ENCODE data around the gene SMIM12.

Gene SMIM12

DNA sequence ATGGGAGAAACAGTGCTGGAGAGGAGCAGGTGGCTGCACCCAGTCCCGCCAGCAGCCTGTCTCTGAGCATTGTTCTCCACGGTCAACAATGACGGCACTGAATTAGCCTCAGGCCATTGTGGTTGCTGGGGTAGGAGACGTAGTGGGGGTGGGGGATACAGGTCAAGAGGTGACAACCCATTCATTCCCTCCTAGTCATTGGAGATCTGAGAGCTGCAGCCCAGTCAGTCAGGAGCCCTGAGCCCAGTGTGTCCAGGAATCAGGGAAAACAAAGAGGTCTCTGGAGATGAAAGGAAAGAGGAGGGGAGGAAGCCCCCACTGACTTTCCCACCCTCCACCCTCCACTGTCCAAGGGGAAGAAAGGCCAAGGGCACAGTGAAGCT, 15.3 kb downstream of the SMIM12 start:
- H3K36me3 ChIP-seq, result peaks cover 3% of the 10 kb centered on the region
- no peak overlapping the region for H3K4me3 ChIP-seq (ENCODE audit: low read depth in 1 of 2, low read length in 1 of 2)
- TF ChIP-seq, protein P1, sequence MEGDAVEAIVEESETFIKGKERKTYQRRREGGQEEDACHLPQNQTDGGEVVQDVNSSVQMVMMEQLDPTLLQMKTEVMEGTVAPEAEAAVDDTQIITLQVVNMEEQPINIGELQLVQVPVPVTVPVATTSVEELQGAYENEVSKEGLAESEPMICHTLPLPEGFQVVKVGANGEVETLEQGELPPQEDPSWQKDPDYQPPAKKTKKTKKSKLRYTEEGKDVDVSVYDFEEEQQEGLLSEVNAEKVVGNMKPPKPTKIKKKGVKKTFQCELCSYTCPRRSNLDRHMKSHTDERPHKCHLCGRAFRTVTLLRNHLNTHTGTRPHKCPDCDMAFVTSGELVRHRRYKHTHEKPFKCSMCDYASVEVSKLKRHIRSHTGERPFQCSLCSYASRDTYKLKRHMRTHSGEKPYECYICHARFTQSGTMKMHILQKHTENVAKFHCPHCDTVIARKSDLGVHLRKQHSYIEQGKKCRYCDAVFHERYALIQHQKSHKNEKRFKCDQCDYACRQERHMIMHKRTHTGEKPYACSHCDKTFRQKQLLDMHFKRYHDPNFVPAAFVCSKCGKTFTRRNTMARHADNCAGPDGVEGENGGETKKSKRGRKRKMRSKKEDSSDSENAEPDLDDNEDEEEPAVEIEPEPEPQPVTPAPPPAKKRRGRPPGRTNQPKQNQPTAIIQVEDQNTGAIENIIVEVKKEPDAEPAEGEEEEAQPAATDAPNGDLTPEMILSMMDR (IDR thresholded peaks at IDR 0.05), result no peak
- H3K27me3 ChIP-seq, result no peaks in the 10 kb centered on the region
- no peaks in the 10 kb centered on the region for H3K9me3 ChIP-seq
- H3K4me1 ChIP-seq (ENCODE audit: control insufficient read depth in 1 of 2, insufficient read depth in 1 of 2, low read depth in 1 of 2, low read length in 1 of 2), result peaks cover 5 to 22% of the 10 kb centered on the region in 2 experiments
- no peak overlapping the region for H3K27ac ChIP-seq

DNA sequence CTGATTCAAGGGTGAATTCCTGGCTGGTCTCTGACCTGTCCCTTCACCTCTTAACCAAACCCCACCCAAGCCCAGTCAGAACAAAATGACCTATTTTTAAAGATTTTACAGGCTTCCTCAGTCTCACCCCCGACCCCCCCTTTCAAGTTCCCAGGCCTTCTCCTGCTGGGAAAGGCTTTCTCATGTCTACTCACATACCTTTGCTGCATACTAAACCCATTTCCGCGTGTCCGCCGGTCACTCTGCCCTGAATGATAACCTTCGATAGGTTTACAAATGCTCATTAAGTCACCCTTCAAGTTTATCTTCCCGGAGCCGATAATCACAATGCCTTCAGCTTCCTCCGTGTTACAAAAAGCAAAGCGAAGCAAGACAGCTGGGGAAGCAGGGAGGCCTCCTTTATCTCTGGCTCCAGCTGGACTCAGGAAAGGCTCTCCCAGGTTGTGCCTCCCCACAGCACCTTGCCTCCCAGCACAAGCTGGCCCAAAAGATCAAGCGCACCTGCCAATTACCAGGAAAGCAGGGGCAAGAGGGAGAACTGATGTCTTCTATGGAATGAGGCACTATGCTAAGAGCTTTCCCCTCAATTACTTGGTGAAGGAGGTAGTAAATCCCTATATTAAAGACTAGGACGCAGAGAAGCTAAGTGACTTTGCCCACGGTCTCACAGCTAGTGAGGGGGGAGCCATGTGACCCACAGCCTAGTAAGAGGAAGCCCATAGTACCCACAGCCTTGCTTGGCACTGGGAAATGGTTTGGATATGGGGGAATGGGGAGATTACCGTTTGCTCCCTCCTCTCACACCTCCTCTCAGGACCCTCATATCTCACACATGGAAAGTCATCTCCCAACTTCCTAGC, 15.9 kb downstream of the SMIM12 start:
- no peak overlapping the region for H3K4me3 ChIP-seq (ENCODE audit: low read depth in 1 of 2, low read length in 1 of 2)
- no peak overlapping the region for H3K27ac ChIP-seq
- peaks cover 5 to 16% of the 10 kb centered on the region in 2 experiments for H3K4me1 ChIP-seq (ENCODE audit: control insufficient read depth in 1 of 2, insufficient read depth in 1 of 2, low read depth in 1 of 2, low read length in 1 of 2)
- H3K27me3 ChIP-seq, result no peaks in the 10 kb centered on the region
- H3K36me3 ChIP-seq, result peaks cover 3% of the 10 kb centered on the region
- no peaks in the 10 kb centered on the region for H3K9me3 ChIP-seq
- TF ChIP-seq, protein P1 (IDR thresholded peaks at IDR 0.05), result no peak

DNA sequence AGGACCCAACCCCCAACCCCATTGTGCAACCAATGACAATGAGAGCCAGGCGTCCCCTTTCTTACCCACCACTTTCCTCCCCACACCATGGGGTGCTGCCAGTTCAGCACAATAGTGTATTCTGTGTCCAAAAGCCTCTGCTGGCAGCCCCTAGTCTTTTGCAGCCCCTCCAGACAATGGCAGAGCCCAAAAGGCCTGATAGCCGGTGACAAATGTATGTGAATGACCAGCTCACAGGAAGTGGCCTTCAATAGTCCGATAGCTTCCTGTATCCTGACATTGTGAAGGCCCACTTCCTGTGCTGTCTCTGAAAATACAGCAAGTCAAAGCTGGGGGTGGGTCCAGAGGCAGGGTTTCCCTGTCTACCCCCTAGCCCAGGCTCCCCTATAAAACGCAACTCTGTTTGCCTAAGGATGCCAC, 16.6 kb downstream of the SMIM12 start:
- Histone ChIP-seq H3K27ac (no peak overlapping the region), H3K4me3 (ENCODE audit: low read depth in 1 of 2, low read length in 1 of 2) (no peak overlapping the region), H3K36me3 (peaks cover 3% of the 10 kb centered on the region), H3K9me3 (no peaks in the 10 kb centered on the region), H3K27me3 (no peaks in the 10 kb centered on the region), H3K4me1 (ENCODE audit: control insufficient read depth in 1 of 2, insufficient read depth in 1 of 2, low read depth in 1 of 2, low read length in 1 of 2) (peaks cover 5 to 14% of the 10 kb centered on the region in 2 experiments)
- TF ChIP-seq, protein P1 (IDR thresholded peaks at IDR 0.05), result no peak

DNA sequence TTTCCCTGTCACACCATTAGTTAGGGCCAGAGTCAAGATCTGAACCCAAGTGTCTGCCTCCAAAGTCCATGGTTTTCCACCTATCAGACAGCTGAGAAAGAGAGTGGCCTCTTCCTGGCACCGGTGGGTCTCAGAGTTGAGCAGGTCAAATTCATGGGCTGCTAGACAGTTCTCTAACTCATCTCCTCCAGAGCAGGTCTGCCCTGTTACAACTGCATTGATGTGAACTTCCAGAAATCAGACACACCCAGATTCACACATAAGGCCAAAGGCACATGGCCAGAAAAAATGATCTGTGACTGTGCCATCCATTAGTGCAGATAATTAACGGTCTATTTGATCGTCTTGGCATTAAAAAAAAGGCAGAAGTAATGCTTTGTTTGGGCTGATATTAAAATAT, 17.5 kb downstream of the SMIM12 start:
- no peak overlapping the region for H3K4me3 ChIP-seq (ENCODE audit: low read depth in 1 of 2, low read length in 1 of 2)
- no peaks in the 10 kb centered on the region for H3K36me3 ChIP-seq
- TF ChIP-seq, protein P1 (IDR thresholded peaks at IDR 0.05), result no peak
- H3K9me3 ChIP-seq, result no peaks in the 10 kb centered on the region
- H3K27ac ChIP-seq, result no peak overlapping the region
- H3K27me3 ChIP-seq, result no peaks in the 10 kb centered on the region
- H3K4me1 ChIP-seq (ENCODE audit: control insufficient read depth in 1 of 2, insufficient read depth in 1 of 2, low read depth in 1 of 2, low read length in 1 of 2), result peaks cover 5 to 14% of the 10 kb centered on the region in 2 experiments

DNA sequence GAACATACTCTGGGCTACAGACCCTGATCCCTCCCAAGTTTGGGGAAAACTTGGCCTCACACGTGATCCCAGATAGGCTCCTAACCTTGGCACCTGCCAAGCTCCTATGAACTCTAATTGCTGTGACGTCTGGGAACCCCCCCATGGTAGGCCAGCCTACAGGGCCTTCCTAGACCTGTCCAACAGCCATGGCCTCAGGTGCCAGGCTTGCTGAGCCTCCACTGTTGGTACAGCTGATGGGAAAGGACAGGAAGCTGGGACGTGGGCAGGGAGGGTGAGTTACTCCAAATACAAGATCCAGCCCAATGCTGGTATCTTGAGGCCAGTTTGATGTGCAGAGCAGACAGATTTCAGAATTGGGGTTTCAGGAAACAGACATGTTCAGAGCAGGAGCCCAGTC, 19.1 kb downstream of the SMIM12 start:
- H3K4me1 ChIP-seq (ENCODE audit: control insufficient read depth in 1 of 2, insufficient read depth in 1 of 2, low read depth in 1 of 2, low read length in 1 of 2), result peaks cover 5 to 14% of the 10 kb centered on the region in 2 experiments
- H3K27me3 ChIP-seq, result no peaks in the 10 kb centered on the region
- TF ChIP-seq, protein P1 (IDR thresholded peaks at IDR 0.05), result no peak
- H3K27ac ChIP-seq, result no peak overlapping the region
- H3K4me3 ChIP-seq (ENCODE audit: low read depth in 1 of 2, low read length in 1 of 2), result no peak overlapping the region
- no peaks in the 10 kb centered on the region for H3K36me3 ChIP-seq
- H3K9me3 ChIP-seq, result no peaks in the 10 kb centered on the region

Data from neutrophil (primary cell).